ACC112 (cell line): Measurements from ENCODE around the gene USP44.

Experiments
- H2AFZ ChIP-seq: fragments of 200-600 bp; sonication (generic); one replicate; pipeline ENCODE4 v1.6.0; 2017; ENCODE audit warnings: antibody characterized with exemption, low read length; ENCODE audit not compliant: unreplicated experiment
- H3K27ac ChIP-seq: fragments of 200-600 bp; sonication (generic); 2 replicates; pipeline ENCODE4 v1.5.1; 2014; ENCODE audit warnings: low read depth, mild to moderate bottlenecking, antibody characterized with exemption, low read length, moderate library complexity
- H3K27me3 ChIP-seq: fragments of 200-600 bp; sonication (generic); 2 replicates; pipeline ENCODE4 v1.6.1; 2014; ENCODE audit warnings: mild to moderate bottlenecking, antibody characterized with exemption, low read length, moderate library complexity, mixed read lengths; ENCODE audit not compliant: insufficient read depth
- H3K36me3 ChIP-seq: fragments of 200-600 bp; sonication (generic); 2 replicates; pipeline ENCODE4 v1.6.1; 2016; ENCODE audit warnings: mild to moderate bottlenecking, antibody characterized with exemption, low read length, moderate library complexity, mixed read lengths; ENCODE audit not compliant: insufficient read depth
- H3K4me1 ChIP-seq: fragments of 200-600 bp; sonication (generic); one replicate; pipeline ENCODE4 v1.6.1; 2016; ENCODE audit warnings: low read length, mixed read lengths; ENCODE audit not compliant: insufficient read depth, unreplicated experiment, control insufficient read depth
- H3K4me3 ChIP-seq: fragments of 200-600 bp; sonication (generic); 2 replicates; pipeline ENCODE4 v1.5.1; 2014; ENCODE audit warnings: mild to moderate bottlenecking, low read depth, low read length
- H3K79me2 ChIP-seq: fragments of 200-600 bp; sonication (generic); one replicate; pipeline ENCODE4 v1.6.0; 2016; ENCODE audit warnings: low read length; ENCODE audit not compliant: control insufficient read depth, unreplicated experiment, insufficient read depth

Gene USP44

DNA sequence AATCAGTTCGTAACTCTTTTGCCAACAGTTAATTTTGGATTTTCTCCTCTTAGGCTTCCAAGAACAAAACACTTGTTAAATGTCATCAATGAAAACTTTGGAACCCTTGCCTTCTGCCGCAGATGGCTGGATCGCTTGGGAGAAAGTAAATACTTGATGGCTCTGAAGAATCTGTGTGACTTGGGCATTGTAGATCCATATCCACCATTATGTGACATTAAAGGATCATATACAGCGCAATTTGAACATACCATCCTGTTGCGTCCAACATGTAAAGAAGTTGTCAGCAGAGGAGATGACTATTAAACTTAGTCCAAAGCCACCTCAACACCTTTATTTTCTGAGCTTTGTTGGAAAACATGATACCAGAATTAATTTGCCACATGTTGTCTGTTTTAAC, 37.7 kb downstream of the USP44 start:
- Histone ChIP-seq H3K79me2 (peaks cover 2% of the 10 kb centered on the region), H3K4me3 (no peak overlapping the region), H2AFZ (no peak overlapping the region), H3K36me3 (peaks cover 41% of the 10 kb centered on the region), H3K27ac (no peak overlapping the region), H3K4me1 (no peaks in the 10 kb centered on the region), H3K27me3 (no peaks in the 10 kb centered on the region)

GRCh38 chr12:95511977-95512376, 39.3 kb downstream of the USP44 start:
- Histone ChIP-seq H3K27me3 (no peaks in the 10 kb centered on the region), H3K36me3 (peaks cover 49% of the 10 kb centered on the region), H3K4me1 (no peaks in the 10 kb centered on the region), H3K79me2 (peaks cover 4% of the 10 kb centered on the region), H3K27ac (no peak overlapping the region), H3K4me3 (no peak overlapping the region), H2AFZ (no peak overlapping the region)

DNA sequence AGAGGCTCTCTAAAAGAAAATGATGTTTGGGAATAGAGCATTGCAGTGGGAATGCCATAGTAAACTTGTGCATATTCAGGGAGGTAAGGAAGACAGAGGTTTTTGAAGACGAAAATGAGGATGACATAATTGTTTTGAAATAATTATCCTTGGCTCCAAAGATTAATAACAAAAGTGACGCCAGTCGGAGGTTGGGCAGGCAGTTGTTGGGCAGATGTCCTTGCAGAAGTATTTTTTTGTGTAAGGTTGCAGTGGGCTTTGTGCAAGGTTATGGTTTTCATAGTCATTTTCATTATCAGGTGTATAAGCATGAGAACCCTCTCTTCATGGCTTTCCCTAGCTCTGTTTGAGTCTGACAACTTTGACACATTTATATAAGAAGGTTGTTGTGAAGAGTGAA, 42.0 kb downstream of the USP44 start:
- no peak overlapping the region for H3K4me3 ChIP-seq
- H2AFZ ChIP-seq, result no peak overlapping the region
- H3K79me2 ChIP-seq, result peaks cover 4% of the 10 kb centered on the region
- no peaks in the 10 kb centered on the region for H3K27me3 ChIP-seq
- peaks cover 50% of the 10 kb centered on the region for H3K36me3 ChIP-seq
- H3K4me1 ChIP-seq, result no peaks in the 10 kb centered on the region
- no peak overlapping the region for H3K27ac ChIP-seq

GRCh38 chr12:95506707-95507523, 44.4 kb downstream of the USP44 start:
- no peaks in the 10 kb centered on the region for H3K4me1 ChIP-seq
- H3K4me3 ChIP-seq, result no peak overlapping the region
- H3K79me2 ChIP-seq, result peaks cover 7% of the 10 kb centered on the region
- peaks cover 39% of the 10 kb centered on the region for H3K36me3 ChIP-seq
- H3K27ac ChIP-seq, result no peak overlapping the region
- H2AFZ ChIP-seq, result no peak overlapping the region
- H3K27me3 ChIP-seq, result no peaks in the 10 kb centered on the region

GRCh38 chr12:95505039-95505438, 46.2 kb downstream of the USP44 start:
- peaks cover 34% of the 10 kb centered on the region for H3K36me3 ChIP-seq
- H3K4me1 ChIP-seq, result no peaks in the 10 kb centered on the region

GRCh38 chr12:95504140-95504539, 47.1 kb downstream of the USP44 start:
- no peak overlapping the region for H2AFZ ChIP-seq
- H3K4me3 ChIP-seq, result no peak overlapping the region
- H3K27ac ChIP-seq, result no peak overlapping the region
- no peaks in the 10 kb centered on the region for H3K4me1 ChIP-seq
- peaks cover 13% of the 10 kb centered on the region for H3K79me2 ChIP-seq
- H3K36me3 ChIP-seq, result peaks cover 37% of the 10 kb centered on the region
- H3K27me3 ChIP-seq, result no peaks in the 10 kb centered on the region

More at GRCh38 chr12:95505039-95505438, 46.2 kb downstream of the USP44 start:
- Histone ChIP-seq H3K27me3 (no peaks in the 10 kb centered on the region), H3K79me2 (peaks cover 12% of the 10 kb centered on the region), H3K27ac (no peak overlapping the region), H3K4me3 (no peak overlapping the region), H2AFZ (no peak overlapping the region)

GRCh38 chr12:95499772-95500171, 51.5 kb downstream of the USP44 start:
- H3K4me1 ChIP-seq, result no peaks in the 10 kb centered on the region
- H3K27ac ChIP-seq, result no peak overlapping the region
- H3K79me2 ChIP-seq, result peaks cover 13% of the 10 kb centered on the region
- H3K36me3 ChIP-seq, result peaks cover 53% of the 10 kb centered on the region
- H3K27me3 ChIP-seq, result no peaks in the 10 kb centered on the region
- H2AFZ ChIP-seq, result no peak overlapping the region
- no peak overlapping the region for H3K4me3 ChIP-seq

- peaks cover 60% of the 10 kb centered on the region for H3K36me3 ChIP-seq
- no peaks in the 10 kb centered on the region for H3K27me3 ChIP-seq
- no peak overlapping the region for H3K27ac ChIP-seq
- no peak overlapping the region for H2AFZ ChIP-seq
- peaks cover 13% of the 10 kb centered on the region for H3K79me2 ChIP-seq
- H3K4me3 ChIP-seq, result no peak overlapping the region
- H3K4me1 ChIP-seq, result no peaks in the 10 kb centered on the region
These were observed 52.3 kb downstream of the USP44 start for GRCh38 chr12:95498968-95499367.

- no peak overlapping the region for H3K27ac ChIP-seq
- H3K27me3 ChIP-seq, result no peaks in the 10 kb centered on the region
- no peaks in the 10 kb centered on the region for H3K4me1 ChIP-seq
- H3K4me3 ChIP-seq, result no peak overlapping the region
- no peak overlapping the region for H2AFZ ChIP-seq
- peaks cover 10% of the 10 kb centered on the region for H3K79me2 ChIP-seq
- peaks cover 65% of the 10 kb centered on the region for H3K36me3 ChIP-seq
These were observed 54.2 kb downstream of the USP44 start for GRCh38 chr12:95497031-95497430.

GRCh38 chr12:95495433-95495832, 55.8 kb downstream of the USP44 start:
- Histone ChIP-seq H2AFZ (no peak overlapping the region), H3K4me1 (no peaks in the 10 kb centered on the region), H3K36me3 (peaks cover 70% of the 10 kb centered on the region), H3K27ac (no peak overlapping the region), H3K4me3 (no peak overlapping the region), H3K27me3 (no peaks in the 10 kb centered on the region), H3K79me2 (peaks cover 7% of the 10 kb centered on the region)

DNA sequence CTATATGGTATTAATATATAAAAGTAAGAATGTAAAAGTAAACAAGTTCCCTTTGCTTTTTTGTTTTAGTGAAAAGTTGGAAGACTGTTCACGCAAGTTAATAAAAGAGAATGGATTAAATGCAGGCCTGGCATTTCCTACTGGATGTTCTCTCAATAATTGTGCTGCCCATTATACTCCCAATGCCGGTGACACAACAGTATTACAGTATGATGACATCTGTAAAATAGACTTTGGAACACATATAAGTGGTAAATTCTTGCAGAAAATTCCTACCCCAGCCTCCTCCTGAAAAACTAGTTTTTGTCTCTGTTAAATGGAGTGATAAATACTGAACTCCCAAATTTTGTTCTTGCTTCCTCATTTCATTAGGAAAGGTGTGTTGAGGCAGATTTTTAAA, 56.4 kb downstream of the USP44 start:
- Histone ChIP-seq H3K27ac (no peak overlapping the region), H3K79me2 (peaks cover 4% of the 10 kb centered on the region), H3K4me1 (no peaks in the 10 kb centered on the region), H2AFZ (no peak overlapping the region), H3K4me3 (no peak overlapping the region), H3K36me3 (peaks cover 66% of the 10 kb centered on the region), H3K27me3 (no peaks in the 10 kb centered on the region)
